Keratinocyte (primary cell): ENCODE measurements around the gene ERC1. TPM values are rescaled to one million over a fixed set of nuclear protein-coding genes. Genes with fewer than 3 reads are reported as not detected.

Experiments
- DNase-seq: peaks from one replicate; pipeline ENCODE4 v3.0.0-alpha.2; 2011; ENCODE audit warnings: low read depth, missing footprints, low spot score
- FAIRE-seq: peaks from 2 replicates; lab custom pipeline; 2011; peaks lifted over from hg19 to GRCh38; lab: Jason Lieb, UNC
- H2AFZ ChIP-seq: 2 replicates; pipeline ENCODE4 v1.6.0; 2012; ENCODE audit warnings: low read length, control low read depth, inconsistent platforms; ENCODE audit not compliant: control insufficient read depth
- H3K27ac ChIP-seq: 2 replicates; pipeline ENCODE4 v1.5.1; 2011; ENCODE audit warnings: low read length; ENCODE audit not compliant: control insufficient read depth, insufficient read depth
- H3K27me3 ChIP-seq: 3 replicates; pipeline ENCODE4 v1.6.0; 2011; ENCODE audit warnings: low read length; ENCODE audit not compliant: control insufficient read depth, insufficient read depth; ENCODE audit errors: extremely low read depth
- H3K36me3 ChIP-seq, 2 experiments: 2 replicates in 1 of 2; 3 replicates in 1 of 2; pipeline ENCODE4 v1.5.1; 2011; ENCODE audit warnings: low read length in 2 of 2, mild to moderate bottlenecking in 1 of 2; ENCODE audit not compliant: control insufficient read depth in 2 of 2, insufficient read depth in 2 of 2; ENCODE audit errors: extremely low read depth in 1 of 2
- H3K4me1 ChIP-seq: 3 replicates; pipeline ENCODE4 v1.5.1; 2011; ENCODE audit warnings: low read length; ENCODE audit not compliant: control insufficient read depth, insufficient read depth; ENCODE audit errors: extremely low read depth
- H3K4me2 ChIP-seq: 3 replicates; pipeline ENCODE4 v1.6.0; 2011; ENCODE audit warnings: low read depth, low read length; ENCODE audit not compliant: control insufficient read depth, insufficient read depth; ENCODE audit errors: extremely low read depth
- H3K4me3 ChIP-seq, 3 experiments: fragments of 200-600 bp in 1 of 3; sonication (generic) in 1 of 3; 2 replicates in 2 of 3; 3 replicates in 1 of 3; pipeline ENCODE4 v1.5.1; 2011 to 2016; ENCODE audit warnings: low read length in 3 of 3, mild to moderate bottlenecking in 3 of 3, control low read depth in 2 of 3, inconsistent platforms in 1 of 3, low read depth in 1 of 3, mixed read lengths in 1 of 3, mixed run types in 1 of 3, moderate library complexity in 1 of 3; ENCODE audit not compliant: control insufficient read depth in 2 of 3, insufficient read depth in 2 of 3; ENCODE audit errors: extremely low read depth in 1 of 3
- H3K79me2 ChIP-seq: 2 replicates; pipeline ENCODE4 v1.6.0; 2012; ENCODE audit warnings: low read length; ENCODE audit not compliant: control insufficient read depth, insufficient read depth
- H3K9ac ChIP-seq: 3 replicates; pipeline ENCODE4 v1.6.0; 2011; ENCODE audit warnings: low read length; ENCODE audit not compliant: control insufficient read depth, insufficient read depth; ENCODE audit errors: extremely low read depth
- H3K9me1 ChIP-seq: 3 replicates; pipeline ENCODE4 v1.6.0; 2011; ENCODE audit warnings: low read length; ENCODE audit not compliant: control insufficient read depth, insufficient read depth; ENCODE audit errors: extremely low read depth
- H3K9me3 ChIP-seq: 2 replicates; pipeline ENCODE4 v1.5.1; 2012; ENCODE audit warnings: low read depth, low read length; ENCODE audit not compliant: control insufficient read depth
- H4K20me1 ChIP-seq: 3 replicates; pipeline ENCODE4 v1.6.0; 2011; ENCODE audit warnings: low read length; ENCODE audit not compliant: control insufficient read depth, insufficient read depth; ENCODE audit errors: extremely low read depth
- CTCF ChIP-seq, 3 experiments: IDR thresholded peaks in 1 of 3; conservative IDR thresholded peaks in 1 of 3; optimal IDR thresholded peaks in 1 of 3; 2 replicates in 2 of 3; 3 replicates in 1 of 3; pipeline versions ENCODE3 to v1.5.1; 2011; ENCODE audit warnings: low read length in 3 of 3, mild to moderate bottlenecking in 3 of 3, moderate library complexity in 2 of 3, control low read depth in 1 of 3, inconsistent platforms in 1 of 3; ENCODE audit not compliant: insufficient read depth in 2 of 3; ENCODE audit errors: extremely low read depth in 1 of 3
- EZH2 ChIP-seq: IDR thresholded peaks from one replicate; pipeline ENCODE4 v1.6.1; 2012; ENCODE audit warnings: inconsistent platforms, mild to moderate bottlenecking, low read length, moderate library complexity
- dilution Hi-C: fragments of 300-500 bp; cut with MboI; formaldehyde crosslinking; loops from one replicate; pipeline ENCODE4 v1.7.0; 2020; ENCODE audit warnings: low sequenced_read_pairs; ENCODE audit not compliant: extremely low pct_ligation_motif_present
- polyA plus RNA-seq, 5 experiments: library from polyadenylated mRNA; depleted of rRNA in 3 of 5; stranded (reverse) in 3 of 5; stranded (forward) in 1 of 5; unstranded in 1 of 5; fragments of >200 nt; gene quantifications; 1 replicate in 1 of 5; 2 replicates in 3 of 5; 3 replicates in 1 of 5; pipeline versions ENCODE4 v1.2.1 to v1.2.3, GENCODE V29; 2011 to 2012; ENCODE audit warnings: missing spikeins in 2 of 5, low read depth in 1 of 5, low replicate concordance in 1 of 5

The ERC1 gene
- polyA plus RNA-seq, 1 donor (not counting 4 experiments of a cell fraction or from before 2014, with no cell fraction given), result 16.1 TPM

DNA sequence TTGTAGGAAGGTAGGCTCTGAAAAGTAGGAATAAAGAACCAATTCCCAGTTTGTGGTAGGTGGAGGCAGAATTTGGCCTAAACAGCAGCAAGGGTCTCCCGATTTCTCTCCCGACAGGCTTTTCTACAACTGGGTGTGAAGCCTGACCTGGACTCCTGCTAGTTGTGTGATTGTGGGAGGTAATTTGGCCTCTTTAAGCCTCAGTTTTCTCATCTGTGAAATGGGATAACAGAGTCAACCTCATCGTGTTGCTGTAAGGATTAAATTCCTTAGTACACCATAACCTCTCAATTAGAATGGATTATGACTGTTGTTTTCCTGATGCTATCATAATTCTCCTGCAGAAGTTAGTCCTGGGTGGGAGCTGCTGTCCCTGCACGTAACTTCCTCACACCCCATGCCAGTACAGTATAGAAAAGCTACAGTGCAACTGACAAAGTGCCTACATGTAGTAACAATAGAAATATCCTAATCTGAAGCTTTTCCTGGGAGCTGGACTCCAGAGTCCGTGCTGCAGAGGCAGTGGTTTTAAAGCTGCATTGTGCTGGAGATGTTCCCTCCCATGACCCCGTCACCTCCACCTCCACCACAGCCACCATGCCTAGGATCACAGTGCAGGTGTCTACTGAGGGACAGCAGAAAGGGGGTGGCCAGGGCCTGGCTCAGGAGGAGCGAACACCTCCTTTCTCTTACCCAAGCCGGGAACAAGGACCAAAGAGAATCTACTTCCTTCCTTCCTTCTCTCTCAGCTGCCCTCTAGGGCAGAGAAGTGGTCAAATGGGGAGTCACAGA, 526.9 kb downstream of the ERC1 start:
- no peak overlapping the region for H2AFZ ChIP-seq
- dilution Hi-C loops, result no loop called here
- DNase-seq (no peak), FAIRE-seq (peak; percentile 32)
- H3K4me1 ChIP-seq, result peaks cover 31% of the 10 kb centered on the region
- peak overlapping the region; percentile 38 to 68 (median 58) for H3K4me3 ChIP-seq
- TF ChIP-seq EZH2 (no peak), CTCF (optimal IDR thresholded peaks at IDR 0.05 in 1 of 3, IDR thresholded peaks at IDR 0.05 in 1 of 3, conservative IDR thresholded peaks at IDR 0.05 in 1 of 3; ENCODE audit: extremely low read depth in 1 of 3, insufficient read depth in 2 of 3, low read length in 3 of 3) (no peak)
- H3K36me3 ChIP-seq, result no peaks in the 10 kb centered on the region
- no peaks in the 10 kb centered on the region for H3K9me3 ChIP-seq
- H3K9me1 ChIP-seq, result peaks cover 2% of the 10 kb centered on the region
- no peaks in the 10 kb centered on the region for H4K20me1 ChIP-seq
- peak overlapping the region; percentile 84 for H3K4me2 ChIP-seq
- H3K79me2 ChIP-seq, result no peaks in the 10 kb centered on the region
- peak overlapping the region; percentile 74 for H3K27ac ChIP-seq
- peak overlapping the region; percentile 72 for H3K9ac ChIP-seq
- H3K27me3 ChIP-seq, result no peaks in the 10 kb centered on the region

- Histone ChIP-seq H3K27ac (peak overlapping the region; percentile 71), H3K4me2 (peak overlapping the region; percentile 84), H3K27me3 (no peaks in the 10 kb centered on the region), H2AFZ (peak overlapping the region; percentile 48), H3K79me2 (no peaks in the 10 kb centered on the region), H3K9me3 (no peaks in the 10 kb centered on the region), H3K4me1 (peaks cover 31% of the 10 kb centered on the region), H4K20me1 (no peaks in the 10 kb centered on the region), H3K36me3 (no peaks in the 10 kb centered on the region), H3K9me1 (peaks cover 2% of the 10 kb centered on the region), H3K9ac (peak overlapping the region; percentile 72), H3K4me3 (peak overlapping the region; percentile 38 to 68 (median 58))
- FAIRE-seq (peak; percentile 92), DNase-seq (peak; percentile 94)
- dilution Hi-C loops, result no loop called here
- TF ChIP-seq EZH2, result no peak
- no peak for TF ChIP-seq CTCF (optimal IDR thresholded peaks at IDR 0.05 in 1 of 3, IDR thresholded peaks at IDR 0.05 in 1 of 3, conservative IDR thresholded peaks at IDR 0.05 in 1 of 3; ENCODE audit: extremely low read depth in 1 of 3, insufficient read depth in 2 of 3, low read length in 3 of 3)
Measured at GRCh38 chr12:1518591-1519516, 527.8 kb downstream of the ERC1 start.
